Left lobe of liver (tissue), 2 donors: ENCODE measurements around the gene RCBTB2. TPM values are rescaled to one million over a fixed set of nuclear protein-coding genes. Genes with fewer than 3 reads are reported as not detected.
"Not testable (repeated sequence)": the region's sequence is repeated elsewhere in the genome, so short reads cannot be mapped to it uniquely, and the experiment has no call there.

ENCODE experiments used
- ATAC-seq: fragments of 200-7000 bp; cut with Tn5 transposase; one replicate; pipeline ENCODE4 v1.9.1; 2020; ENCODE audit warnings: mild to moderate bottlenecking, moderate library complexity
- DNase-seq: peaks from one replicate; pipeline ENCODE4 v3.0.0-alpha.2; 2020; ENCODE audit warnings: low spot score
- total RNA-seq: library from RNA; stranded (reverse); gene quantifications from one replicate; pipeline ENCODE4 v1.2.1, GENCODE V29; 2021
- donor health status: DM: no; HTN: no; CAD: no; lungs with moderate emphysema.
- donor health status: DM: no; HTN: yes; CAD: no.

The RCBTB2 gene
- total RNA-seq, 1 donor from 2014 or later, result 3.5 TPM

DNA sequence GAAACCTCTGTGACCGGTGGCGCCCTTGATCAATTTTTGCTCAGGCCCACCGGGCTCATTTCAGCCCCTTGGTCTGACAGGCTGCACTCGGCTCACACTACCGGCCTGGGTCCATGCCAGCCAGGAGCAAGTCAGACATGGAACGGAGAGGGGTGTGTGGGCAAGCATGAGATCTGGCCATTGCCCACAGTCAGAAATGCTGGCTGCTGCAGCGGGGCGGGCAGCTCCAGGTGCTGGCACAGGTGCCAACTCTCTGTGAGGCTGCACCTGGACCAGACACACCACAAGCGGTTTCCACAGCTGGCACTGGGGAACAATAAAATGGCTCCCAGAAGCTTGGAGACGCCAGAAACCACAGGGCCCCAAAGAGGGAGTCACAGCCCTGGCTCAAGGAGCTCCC, 76.3 kb downstream of the RCBTB2 start:
- no peak for DNase-seq
- no peak for ATAC-seq

- not testable (repeated sequence) for ATAC-seq, DNase-seq
Measured at GRCh38 chr13:48451196-48451595, 81.7 kb downstream of the RCBTB2 start.

DNA sequence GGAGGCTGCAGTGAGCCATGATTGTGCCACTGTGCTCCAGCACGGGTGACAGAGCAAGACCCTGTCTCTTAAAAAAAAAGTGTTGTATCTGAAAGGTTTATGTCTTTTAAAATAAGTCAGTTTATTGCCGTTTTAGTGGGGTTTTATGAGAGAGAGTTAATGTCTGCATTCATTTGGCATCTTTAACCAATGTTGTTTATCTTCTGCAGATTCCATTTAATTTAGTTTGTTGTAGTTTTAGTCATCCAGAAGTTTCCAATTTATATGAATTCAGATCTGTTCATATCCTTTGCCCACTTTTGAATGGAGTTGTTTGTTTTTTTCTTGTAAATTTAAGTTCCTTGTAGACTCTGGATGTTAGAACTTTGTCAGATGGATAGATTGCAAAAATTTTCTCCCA, 83.2 kb downstream of the RCBTB2 start:
- ATAC-seq (no peak), DNase-seq (no peak)

GRCh38 chr13:48448959-48449614, 83.8 kb downstream of the RCBTB2 start:
- DNase-seq (no peak), ATAC-seq (no peak)

GRCh38 chr13:48448285-48448958, 84.5 kb downstream of the RCBTB2 start:
- ATAC-seq (no peak), DNase-seq (no peak)

- DNase-seq (no peak), ATAC-seq (no peak)
Measured at GRCh38 chr13:48446464-48446863, 86.4 kb downstream of the RCBTB2 start.

- DNase-seq (no peak), ATAC-seq (no peak)
Measured at GRCh38 chr13:48443442-48444208, 89.3 kb downstream of the RCBTB2 start.

Other genes starting within 250 kb of the RCBTB2 start
- gene RB1, start 229.3 kb downstream of the RCBTB2 start, total RNA-seq, result 8.2 TPM
- 4.8 TPM for gene LPAR6, start 120.0 kb downstream of the RCBTB2 start, total RNA-seq
- gene CYSLTR2, start 120.8 kb upstream of the RCBTB2 start, total RNA-seq, result 0.28 TPM